Activated B cell treated with CpG ODN at 0.5 μM for 24 hours (primary cell): ENCODE data around the gene SH3D21. TPM values are rescaled to one million over a fixed set of nuclear protein-coding genes. Genes with fewer than 3 reads are reported as not detected.

Source experiments
- ATAC-seq: fragments of 200-7000 bp; cut with Tn5 transposase; one replicate; pipeline ENCODE4 v1.10.0; 2021; ENCODE audit warnings: low read depth, mild to moderate bottlenecking, moderate library complexity
- CTCF ChIA-PET: fragments of 350-600 bp; sonication (Branson Sonifier 250); formaldehyde crosslinking; loops from one replicate; lab custom pipeline; 2021; ENCODE audit warnings: antibody characterized with exemption; lab: Charles Lee
- POLR2A ChIA-PET: fragments of 350-600 bp; sonication (Branson Sonifier 250); formaldehyde crosslinking; loops from one replicate; lab custom pipeline; 2021; ENCODE audit warnings: antibody characterized with exemption; lab: Charles Lee
- DNase-seq: peaks from one replicate; pipeline ENCODE4 v3.0.0; 2022
- H3K27ac Mint-ChIP-seq: one replicate; pipeline ENCODE4 v1.8.0; 2020; ENCODE audit warnings: mixed read lengths
- H3K27me3 Mint-ChIP-seq: one replicate; pipeline ENCODE4 v1.8.0; 2021; ENCODE audit warnings: mixed read lengths
- H3K36me3 Mint-ChIP-seq: one replicate; pipeline ENCODE4 v1.8.0; 2021; ENCODE audit warnings: low read depth, mixed read lengths
- H3K4me1 Mint-ChIP-seq: one replicate; pipeline ENCODE4 v1.8.0; 2021; ENCODE audit warnings: mixed read lengths
- H3K4me3 Mint-ChIP-seq: one replicate; pipeline ENCODE4 v1.8.0; 2020; ENCODE audit warnings: mild to moderate bottlenecking, mixed read lengths
- H3K9me3 Mint-ChIP-seq: one replicate; pipeline ENCODE4 v1.8.0; 2020; ENCODE audit warnings: mixed read lengths
- CTCF ChIP-seq: fragments of 200-600 bp; IDR thresholded peaks from one replicate; pipeline ENCODE4 v1.8.0; 2022; ENCODE audit warnings: antibody characterized with exemption, mild to moderate bottlenecking
- intact Hi-C: fragments of 100-400 bp; cut with micrococcal nuclease; formaldehyde crosslinking; loops from one replicate; pipeline ENCODE4 v1.15.1; 2024
- total RNA-seq: library from RNA; stranded (reverse); gene quantifications from 2 replicates; pipeline ENCODE4 v1.2.3, GENCODE V29; 2022

Gene SH3D21
- total RNA-seq, 1 donor from 2014 or later: 11.5 TPM

GRCh38 chr1:36341626-36342320 is 35.6 kb downstream of the SH3D21 start:
- no peak for TF ChIP-seq CTCF
- CTCF ChIA-PET: interaction anchor here (0.9 to 4.6 kb wide), 17 partner anchors 10 to 192 kb away, joined by 3 to 48 read pairs (median 6); partner anchors contain the start of gene TRAPPC3
- Mint-ChIP-seq H3K4me1 (peaks cover 5% of the 10 kb centered on the region), H3K9me3 (no peaks in the 10 kb centered on the region), H3K27ac (no peak overlapping the region), H3K36me3 (peaks cover 64% of the 10 kb centered on the region), H3K27me3 (no peaks in the 10 kb centered on the region), H3K4me3 (no peak overlapping the region)
- DNase-seq (no peak), ATAC-seq (no peak)
- POLR2A ChIA-PET: interaction anchor here (0.6 to 1.6 kb wide), 4 partner anchors 18 to 192 kb away, joined by 3 to 5 read pairs (median 4); partner anchors contain the start of genes STK40 and TRAPPC3
- intact Hi-C loops: loop anchor here (1.0 to 5.0 kb wide), 3 partner anchors 28 to 79 kb away; partner anchors contain the start of gene SH3D21

GRCh38 chr1:36342426-36343185 is 36.4 kb downstream of the SH3D21 start:
- intact Hi-C loops: loop anchor here (1.0 to 5.0 kb wide), 3 partner anchors 27 to 78 kb away; partner anchors contain the start of gene SH3D21
- ATAC-seq (peak; percentile 89), DNase-seq (peak; percentile 47)
- peaks cover 3% of the 10 kb centered on the region for H3K4me1 Mint-ChIP-seq
- H3K4me3 Mint-ChIP-seq: no peak overlapping the region
- H3K27me3 Mint-ChIP-seq: no peaks in the 10 kb centered on the region
- TF ChIP-seq CTCF: no peak
- ChIA-PET POLR2A (interaction anchor here (0.5 to 1.6 kb wide), 6 partner anchors 18 to 193 kb away, joined by 3 to 9 read pairs (median 5); partner anchors contain the start of genes STK40 and TRAPPC3), CTCF (interaction anchor here (1.0 to 4.6 kb wide), 16 partner anchors 11 to 193 kb away, joined by 3 to 48 read pairs (median 6); partner anchors contain the start of gene TRAPPC3)
- H3K36me3 Mint-ChIP-seq: peaks cover 71% of the 10 kb centered on the region
- H3K9me3 Mint-ChIP-seq: no peaks in the 10 kb centered on the region
- peak overlapping the region; percentile 50 for H3K27ac Mint-ChIP-seq

- POLR2A ChIA-PET: interaction anchor here (1.2 to 1.6 kb wide), 2 partner anchors 25 to 194 kb away, joined by 5 to 6 read pairs; partner anchors contain the start of gene TRAPPC3
- no peak for TF ChIP-seq CTCF
- Mint-ChIP-seq H3K9me3 (no peaks in the 10 kb centered on the region), H3K4me3 (no peak overlapping the region), H3K27ac (no peak overlapping the region), H3K36me3 (peaks cover 79% of the 10 kb centered on the region), H3K27me3 (no peaks in the 10 kb centered on the region), H3K4me1 (peaks cover 1% of the 10 kb centered on the region)
- ATAC-seq (no peak), DNase-seq (no peak)
- intact Hi-C loops: loop anchor here (5.0 kb wide), 1 partner anchor 37 kb away; the partner anchor contains the start of gene SH3D21
- CTCF ChIA-PET: interaction anchor here (1.0 to 4.6 kb wide), 7 partner anchors 19 to 81 kb away, joined by 3 to 48 read pairs (median 8); no protein-coding TSS in a partner anchor
Observed at GRCh38 chr1:36343651-36344394, 37.7 kb downstream of the SH3D21 start.

GRCh38 chr1:36344395-36344680 is 38.2 kb downstream of the SH3D21 start:
- ATAC-seq (no peak), DNase-seq (no peak)
- POLR2A ChIA-PET: no interaction called here
- Mint-ChIP-seq H3K36me3 (peaks cover 77% of the 10 kb centered on the region), H3K27me3 (no peaks in the 10 kb centered on the region), H3K4me1 (peaks cover 5% of the 10 kb centered on the region), H3K4me3 (no peak overlapping the region), H3K27ac (no peak overlapping the region), H3K9me3 (no peaks in the 10 kb centered on the region)
- no peak for TF ChIP-seq CTCF
- intact Hi-C loops: loop anchor here (5.0 kb wide), 1 partner anchor 37 kb away; the partner anchor contains the start of gene SH3D21
- CTCF ChIA-PET: interaction anchor here (1.0 to 4.6 kb wide), 3 partner anchors 19 to 75 kb away, joined by 3 to 48 read pairs (median 3); no protein-coding TSS in a partner anchor
